ENCODE data around the gene CCDC158.
"Not testable (repeated sequence)": the region's sequence is repeated elsewhere in the genome, so short reads cannot be mapped to it uniquely, and the experiment has no call there.

CCDC158 gene

DNA sequence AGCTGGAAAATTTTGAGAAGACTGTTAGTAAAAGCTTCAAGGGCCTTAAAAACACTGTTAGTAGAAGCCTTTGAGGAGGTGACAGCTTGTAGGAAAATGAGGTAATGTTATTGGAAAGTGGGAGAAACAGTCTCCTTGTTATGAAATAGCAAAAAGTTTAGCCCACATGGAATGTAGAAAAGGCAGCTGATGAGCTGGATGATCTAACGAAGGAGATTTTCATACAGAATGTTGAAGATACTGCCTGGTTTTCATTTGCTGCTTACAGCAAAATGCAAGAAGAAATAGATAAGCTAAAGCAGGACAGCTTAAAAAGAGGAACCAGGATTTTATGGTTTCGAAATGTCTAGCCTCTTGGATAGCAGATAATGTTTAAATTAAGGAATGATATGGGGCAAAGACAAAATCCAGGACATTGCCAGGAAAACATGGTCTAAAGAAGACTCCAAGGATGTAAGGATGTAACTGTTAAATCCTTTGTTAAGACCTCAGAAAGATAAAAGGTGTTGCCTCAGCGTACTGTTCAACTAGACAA, 124.6 kb downstream of the CCDC158 start:
- Histone ChIP-seq H3K4me3 (ENCODE audit: insufficient read depth, low read length, poor library complexity, severe bottlenecking) (no peak overlapping the region), H3K27me3 (ENCODE audit: low read length) (no peaks in the 10 kb centered on the region), H3K4me2 (ENCODE audit: low read depth, low read length, poor library complexity, severe bottlenecking) (no peak overlapping the region), H4K20me1 (ENCODE audit: low read depth, low read length) (no peaks in the 10 kb centered on the region), H3K9ac (ENCODE audit: low read length) (no peak overlapping the region), H3F3A (ENCODE audit: insufficient read depth) (no peaks in the 10 kb centered on the region), H3K36me3 (ENCODE audit: low read length) (no peaks in the 10 kb centered on the region), H3K9me3 (ENCODE audit: insufficient read depth, low read length) (no peaks in the 10 kb centered on the region), H3K79me2 (ENCODE audit: insufficient read depth, low read length) (no peaks in the 10 kb centered on the region), H2AFZ (ENCODE audit: low read depth, low read length, severe bottlenecking) (no peak overlapping the region), H3K27ac (ENCODE audit: low read depth, low read length) (no peak overlapping the region), H3K9me2 (replicated peaks; ENCODE audit: insufficient read depth, low read length) (no peaks in the 10 kb centered on the region)
- TF ChIP-seq, protein P1, sequence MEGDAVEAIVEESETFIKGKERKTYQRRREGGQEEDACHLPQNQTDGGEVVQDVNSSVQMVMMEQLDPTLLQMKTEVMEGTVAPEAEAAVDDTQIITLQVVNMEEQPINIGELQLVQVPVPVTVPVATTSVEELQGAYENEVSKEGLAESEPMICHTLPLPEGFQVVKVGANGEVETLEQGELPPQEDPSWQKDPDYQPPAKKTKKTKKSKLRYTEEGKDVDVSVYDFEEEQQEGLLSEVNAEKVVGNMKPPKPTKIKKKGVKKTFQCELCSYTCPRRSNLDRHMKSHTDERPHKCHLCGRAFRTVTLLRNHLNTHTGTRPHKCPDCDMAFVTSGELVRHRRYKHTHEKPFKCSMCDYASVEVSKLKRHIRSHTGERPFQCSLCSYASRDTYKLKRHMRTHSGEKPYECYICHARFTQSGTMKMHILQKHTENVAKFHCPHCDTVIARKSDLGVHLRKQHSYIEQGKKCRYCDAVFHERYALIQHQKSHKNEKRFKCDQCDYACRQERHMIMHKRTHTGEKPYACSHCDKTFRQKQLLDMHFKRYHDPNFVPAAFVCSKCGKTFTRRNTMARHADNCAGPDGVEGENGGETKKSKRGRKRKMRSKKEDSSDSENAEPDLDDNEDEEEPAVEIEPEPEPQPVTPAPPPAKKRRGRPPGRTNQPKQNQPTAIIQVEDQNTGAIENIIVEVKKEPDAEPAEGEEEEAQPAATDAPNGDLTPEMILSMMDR (IDR thresholded peaks at IDR 0.05; ENCODE audit: insufficient read depth, low read length, poor library complexity, severe bottlenecking): no peak
- no peak for TF ChIP-seq EZH2phosphoT487 (conservative IDR thresholded peaks at IDR 0.05; ENCODE audit: low read length)

DNA sequence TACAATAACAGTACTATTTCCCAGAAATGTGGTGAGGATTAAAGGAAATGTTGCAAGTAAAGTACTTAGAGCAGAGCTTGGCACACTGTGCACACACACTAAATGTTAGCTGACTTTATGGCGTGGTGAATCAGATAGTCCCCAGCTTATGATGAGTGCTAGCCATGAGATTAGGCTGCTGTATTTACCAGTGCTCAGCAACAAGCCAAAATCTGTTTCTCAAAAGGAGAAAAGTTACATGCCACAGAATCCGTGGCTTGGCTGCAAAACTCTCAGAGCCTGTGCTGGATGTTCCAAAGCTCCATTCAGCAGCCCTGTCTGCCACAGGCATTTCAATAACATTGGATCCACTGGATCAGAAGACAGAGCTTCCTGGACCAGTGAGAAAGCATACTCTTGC, 127.2 kb downstream of the CCDC158 start:
- Histone ChIP-seq H3F3A (ENCODE audit: insufficient read depth) (no peaks in the 10 kb centered on the region), H3K4me3 (ENCODE audit: insufficient read depth, low read length, poor library complexity, severe bottlenecking) (no peak overlapping the region), H3K9me3 (ENCODE audit: insufficient read depth, low read length) (no peaks in the 10 kb centered on the region), H3K36me3 (ENCODE audit: low read length) (no peaks in the 10 kb centered on the region), H4K20me1 (ENCODE audit: low read depth, low read length) (no peaks in the 10 kb centered on the region), H3K79me2 (ENCODE audit: insufficient read depth, low read length) (no peaks in the 10 kb centered on the region), H3K9ac (ENCODE audit: low read length) (no peak overlapping the region), H3K27ac (ENCODE audit: low read depth, low read length) (no peak overlapping the region), H3K27me3 (ENCODE audit: low read length) (no peaks in the 10 kb centered on the region), H3K9me2 (replicated peaks; ENCODE audit: insufficient read depth, low read length) (no peaks in the 10 kb centered on the region), H2AFZ (ENCODE audit: low read depth, low read length, severe bottlenecking) (no peak overlapping the region), H3K4me2 (ENCODE audit: low read depth, low read length, poor library complexity, severe bottlenecking) (no peak overlapping the region)
- TF ChIP-seq, protein P1 (IDR thresholded peaks at IDR 0.05; ENCODE audit: insufficient read depth, low read length, poor library complexity, severe bottlenecking): no peak
- TF ChIP-seq EZH2phosphoT487 (conservative IDR thresholded peaks at IDR 0.05; ENCODE audit: low read length): no peak

DNA sequence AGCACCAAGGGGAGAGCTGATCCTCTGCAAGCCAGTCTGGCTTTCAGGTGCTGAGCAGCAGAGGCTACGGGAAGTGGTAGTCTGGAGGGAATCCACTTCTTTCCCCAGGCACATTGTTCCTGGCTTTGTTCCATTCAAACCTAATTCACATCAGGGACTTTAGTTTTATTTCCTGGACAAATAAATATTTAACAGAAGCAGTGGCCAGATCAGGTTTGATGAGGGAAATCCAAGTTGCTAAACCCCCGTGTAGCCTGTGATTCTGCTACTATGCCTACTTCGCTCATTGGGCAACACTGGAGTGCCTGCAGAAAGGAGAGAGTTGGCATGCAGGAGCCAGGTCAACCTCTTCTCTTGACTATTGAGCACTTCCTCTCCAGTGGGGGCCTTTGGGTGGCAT, 128.2 kb downstream of the CCDC158 start:
- H3K36me3 ChIP-seq (ENCODE audit: low read length): no peaks in the 10 kb centered on the region
- TF ChIP-seq, protein P1 (IDR thresholded peaks at IDR 0.05; ENCODE audit: insufficient read depth, low read length, poor library complexity, severe bottlenecking): no peak
- TF ChIP-seq EZH2phosphoT487 (conservative IDR thresholded peaks at IDR 0.05; ENCODE audit: low read length): no peak
- no peaks in the 10 kb centered on the region for H3K9me3 ChIP-seq (ENCODE audit: insufficient read depth, low read length)
- H3K4me3 ChIP-seq (ENCODE audit: insufficient read depth, low read length, poor library complexity, severe bottlenecking): no peak overlapping the region
- H3K9me2 ChIP-seq (replicated peaks; ENCODE audit: insufficient read depth, low read length): no peaks in the 10 kb centered on the region
- H3K4me2 ChIP-seq (ENCODE audit: low read depth, low read length, poor library complexity, severe bottlenecking): no peak overlapping the region
- H3K79me2 ChIP-seq (ENCODE audit: insufficient read depth, low read length): no peaks in the 10 kb centered on the region
- no peak overlapping the region for H2AFZ ChIP-seq (ENCODE audit: low read depth, low read length, severe bottlenecking)
- no peaks in the 10 kb centered on the region for H4K20me1 ChIP-seq (ENCODE audit: low read depth, low read length)
- no peak overlapping the region for H3K9ac ChIP-seq (ENCODE audit: low read length)
- no peaks in the 10 kb centered on the region for H3K27me3 ChIP-seq (ENCODE audit: low read length)
- no peak overlapping the region for H3K27ac ChIP-seq (ENCODE audit: low read depth, low read length)
- no peaks in the 10 kb centered on the region for H3F3A ChIP-seq (ENCODE audit: insufficient read depth)

DNA sequence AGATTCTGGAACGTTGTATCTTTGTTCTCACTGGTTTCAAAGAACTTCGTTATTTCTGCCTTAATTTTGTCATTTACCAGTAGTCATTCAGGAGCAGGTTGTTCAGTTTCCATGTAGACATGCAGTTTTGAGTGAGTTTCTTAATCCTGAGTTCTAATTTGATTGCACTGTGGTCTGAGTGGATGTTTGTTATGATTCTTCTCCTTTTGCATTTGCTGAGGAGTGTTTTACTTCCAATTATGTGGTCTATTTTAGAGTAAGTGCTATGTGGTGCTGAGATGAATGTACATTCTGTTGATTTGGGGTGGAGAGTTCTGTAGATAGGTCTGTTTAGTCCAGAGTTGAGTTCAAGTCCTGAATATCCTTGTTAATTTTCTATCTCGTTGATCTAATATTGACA, 133.1 kb downstream of the CCDC158 start:
- H3K36me3 ChIP-seq (ENCODE audit: low read length); H3K27me3 ChIP-seq (ENCODE audit: low read length); H3K9me2 ChIP-seq (replicated peaks; ENCODE audit: insufficient read depth, low read length); H3K9me3 ChIP-seq (ENCODE audit: insufficient read depth, low read length); H3K27ac ChIP-seq (ENCODE audit: low read depth, low read length); H3F3A ChIP-seq (ENCODE audit: insufficient read depth); H2AFZ ChIP-seq (ENCODE audit: low read depth, low read length, severe bottlenecking); H3K4me3 ChIP-seq (ENCODE audit: insufficient read depth, low read length, poor library complexity, severe bottlenecking); H3K79me2 ChIP-seq (ENCODE audit: insufficient read depth, low read length); H3K4me2 ChIP-seq (ENCODE audit: low read depth, low read length, poor library complexity, severe bottlenecking); H3K9ac ChIP-seq (ENCODE audit: low read length); H4K20me1 ChIP-seq (ENCODE audit: low read depth, low read length): not testable (repeated sequence)
